Measurements from ENCODE around the gene SNRNP200.
"Not testable (repeated sequence)": the region's sequence is repeated elsewhere in the genome, so short reads cannot be mapped to it uniquely, and the experiment has no call there.

- TF ChIP-seq CTCF, POLR2A (IDR thresholded peaks at IDR 0.05): not testable (repeated sequence)
These were observed 47.6 kb downstream of the SNRNP200 start for GRCh38 chr2:96257744-96258143.
